OCI-LY3 (cell line): ENCODE measurements around the gene CPED1.

ENCODE experiments used
- H2AFZ ChIP-seq: fragments of 200-600, 300-600 bp; shearing (Covaris generic); 2 replicates; pipeline ENCODE4 v1.6.0; 2014; ENCODE audit warnings: antibody characterized with exemption, low read depth, low read length
- H3K27ac ChIP-seq: fragments of 200-600, 300-600 bp; sonication (generic); 2 replicates; pipeline ENCODE4 v1.5.1; 2014; ENCODE audit warnings: mild to moderate bottlenecking, low read length, moderate library complexity, mixed read lengths
- H3K27me3 ChIP-seq: fragments of 200-600, 300-600 bp; sonication (generic); 2 replicates; pipeline ENCODE4 v1.6.1; 2014; ENCODE audit warnings: low read depth, low read length, mixed read lengths
- H3K36me3 ChIP-seq: fragments of 200-600, 300-600 bp; sonication (generic); replicated peaks from 2 replicates; pipeline ENCODE3; 2014; ENCODE audit warnings: low read depth, low read length, mixed read lengths
- H3K4me1 ChIP-seq: fragments of 300-600, 200-600 bp; sonication (generic); 2 replicates; pipeline ENCODE4 v1.6.1; 2014; ENCODE audit warnings: low read length, mixed read lengths
- H3K4me2 ChIP-seq: fragments of 200-600, 300-600 bp; sonication (generic); 2 replicates; pipeline ENCODE4 v1.6.1; 2014; ENCODE audit warnings: low read length, mixed read lengths
- H3K4me3 ChIP-seq: fragments of 300-600, 200-600 bp; sonication (generic); 2 replicates; pipeline ENCODE4 v1.5.1; 2014; ENCODE audit warnings: antibody characterized with exemption, mild to moderate bottlenecking, low read length, moderate library complexity
- H3K79me2 ChIP-seq: fragments of 300-600, 200-600 bp; shearing (Covaris generic); 2 replicates; pipeline ENCODE4 v1.6.1; 2014; ENCODE audit warnings: mild to moderate bottlenecking, low read length, mixed read lengths
- H3K9ac ChIP-seq: fragments of 300-600, 200-600 bp; shearing (Covaris generic); 2 replicates; pipeline ENCODE4 v1.6.0; 2014; ENCODE audit warnings: mild to moderate bottlenecking, low read length, moderate library complexity
- H3K9me3 ChIP-seq: fragments of 200-600, 300-600 bp; shearing (Covaris generic); 2 replicates; pipeline ENCODE4 v1.6.1; 2014; ENCODE audit warnings: low read length, mixed read lengths; ENCODE audit not compliant: insufficient read depth
- H4K20me1 ChIP-seq: fragments of 200-600, 300-600 bp; sonication (generic); 2 replicates; pipeline ENCODE4 v1.6.1; 2016; ENCODE audit warnings: low read length, mixed read lengths; ENCODE audit not compliant: insufficient read depth
- CTCF ChIP-seq: fragments of 200-600, 300-600 bp; sonication (generic); IDR thresholded peaks from 2 replicates; pipeline ENCODE4 v1.5.1; 2014; ENCODE audit warnings: antibody characterized with exemption, low read length, low read depth
- EZH2phosphoT487 ChIP-seq: fragments of 200-600 bp; shearing (Covaris generic); IDR thresholded peaks from 2 replicates; pipeline ENCODE4 v1.6.1; 2018; ENCODE audit warnings: antibody characterized with exemption, mixed run types, low read depth

The CPED1 gene

GRCh38 chr7:121163699-121164098, 175.2 kb downstream of the CPED1 start:
- H3K79me2 ChIP-seq: no peaks in the 10 kb centered on the region
- no peak for TF ChIP-seq EZH2phosphoT487
- peak; percentile 52 for TF ChIP-seq CTCF
- no peak overlapping the region for H3K27ac ChIP-seq
- H3K36me3 ChIP-seq: no peaks in the 10 kb centered on the region
- H3K4me1 ChIP-seq: no peaks in the 10 kb centered on the region
- H3K27me3 ChIP-seq: no peaks in the 10 kb centered on the region
- H3K4me2 ChIP-seq: no peak overlapping the region
- no peak overlapping the region for H3K9ac ChIP-seq
- H3K9me3 ChIP-seq: no peaks in the 10 kb centered on the region
- H2AFZ ChIP-seq: no peak overlapping the region
- no peaks in the 10 kb centered on the region for H4K20me1 ChIP-seq
- no peak overlapping the region for H3K4me3 ChIP-seq

GRCh38 chr7:121164247-121164646, 175.7 kb downstream of the CPED1 start:
- Histone ChIP-seq H3K27me3 (no peaks in the 10 kb centered on the region), H3K9me3 (no peaks in the 10 kb centered on the region), H3K79me2 (no peaks in the 10 kb centered on the region), H3K9ac (no peak overlapping the region), H4K20me1 (no peaks in the 10 kb centered on the region), H3K27ac (no peak overlapping the region), H2AFZ (no peak overlapping the region), H3K4me1 (no peaks in the 10 kb centered on the region), H3K36me3 (no peaks in the 10 kb centered on the region), H3K4me3 (no peak overlapping the region), H3K4me2 (no peak overlapping the region)
- no peak for TF ChIP-seq CTCF
- no peak for TF ChIP-seq EZH2phosphoT487

GRCh38 chr7:121166916-121167315, 178.4 kb downstream of the CPED1 start:
- no peaks in the 10 kb centered on the region for H3K79me2 ChIP-seq
- H4K20me1 ChIP-seq: no peaks in the 10 kb centered on the region
- no peaks in the 10 kb centered on the region for H3K4me1 ChIP-seq
- no peak overlapping the region for H2AFZ ChIP-seq
- H3K36me3 ChIP-seq: no peaks in the 10 kb centered on the region
- TF ChIP-seq CTCF (no peak), EZH2phosphoT487 (no peak)
- no peaks in the 10 kb centered on the region for H3K27me3 ChIP-seq
- H3K9ac ChIP-seq: no peak overlapping the region
- no peaks in the 10 kb centered on the region for H3K9me3 ChIP-seq
- no peak overlapping the region for H3K4me2 ChIP-seq
- no peak overlapping the region for H3K27ac ChIP-seq
- H3K4me3 ChIP-seq: no peak overlapping the region

- no peaks in the 10 kb centered on the region for H4K20me1 ChIP-seq
- no peak overlapping the region for H3K4me3 ChIP-seq
- no peak overlapping the region for H2AFZ ChIP-seq
- no peaks in the 10 kb centered on the region for H3K4me1 ChIP-seq
- no peak overlapping the region for H3K4me2 ChIP-seq
- no peak overlapping the region for H3K9ac ChIP-seq
- no peaks in the 10 kb centered on the region for H3K27me3 ChIP-seq
- no peaks in the 10 kb centered on the region for H3K36me3 ChIP-seq
- no peaks in the 10 kb centered on the region for H3K79me2 ChIP-seq
- TF ChIP-seq CTCF: no peak
- no peak for TF ChIP-seq EZH2phosphoT487
- no peak overlapping the region for H3K27ac ChIP-seq
- H3K9me3 ChIP-seq: no peaks in the 10 kb centered on the region
Observed at GRCh38 chr7:121167971-121168370, 179.5 kb downstream of the CPED1 start.
